AG04449 (cell line): ENCODE data around the gene TGM4.

Source experiments
- CTCF ChIA-PET: fragments of 350-600 bp; formaldehyde crosslinking; extraction: SDS; loops from one replicate; lab custom pipeline; 2021; ENCODE audit warnings: antibody characterized with exemption; lab: Yijun Ruan, JAX
- POLR2A ChIA-PET: fragments of 400-600, 350-600 bp; formaldehyde crosslinking; extraction: SDS; loops from one replicate; lab custom pipeline; 2020; ENCODE audit warnings: antibody characterized with exemption, inconsistent platforms; lab: Yijun Ruan, JAX
- DNase-seq: peaks from one replicate; pipeline ENCODE4 v3.0.0-alpha.2; 2010; ENCODE audit warnings: low read depth, low spot score
- H3K4me3 ChIP-seq: 2 replicates; pipeline ENCODE4 v1.5.1; 2011; ENCODE audit warnings: low read depth, mild to moderate bottlenecking, control low read depth, low read length
- TF ChIP-seq, protein P1 (sequence below): IDR thresholded peaks from one replicate; pipeline ENCODE4 v1.5.1; 2011; ENCODE audit warnings: mild to moderate bottlenecking, moderate library complexity, low read length, control low read depth, inconsistent platforms; ENCODE audit not compliant: insufficient read depth; ENCODE audit errors: missing control alignments

Gene TGM4

DNA sequence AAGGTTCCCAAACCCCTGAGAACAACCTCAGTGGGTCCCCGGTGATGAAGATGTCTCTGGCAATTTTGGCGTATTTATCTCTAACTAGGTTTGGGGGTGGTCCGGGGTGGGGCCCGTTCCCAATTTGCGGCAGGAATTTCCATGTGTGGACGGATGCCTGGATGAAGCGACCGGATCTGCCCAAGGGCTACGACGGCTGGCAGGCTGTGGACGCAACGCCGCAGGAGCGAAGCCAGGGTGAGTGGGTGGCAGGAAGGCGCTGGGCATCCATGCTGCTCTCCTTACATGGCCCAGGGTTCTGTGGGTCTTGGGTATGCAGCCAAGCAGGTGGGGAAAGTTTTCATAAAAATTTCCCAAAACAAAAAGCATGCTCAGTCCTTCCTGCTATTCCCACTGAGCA, 29.3 kb downstream of the TGM4 start:
- ChIA-PET POLR2A (no interaction called here), CTCF (interaction anchor here (1.4 kb wide), 1 partner anchor 11 kb away, joined by 9 read pairs; no protein-coding TSS in a partner anchor)
- TF ChIP-seq, protein P1, sequence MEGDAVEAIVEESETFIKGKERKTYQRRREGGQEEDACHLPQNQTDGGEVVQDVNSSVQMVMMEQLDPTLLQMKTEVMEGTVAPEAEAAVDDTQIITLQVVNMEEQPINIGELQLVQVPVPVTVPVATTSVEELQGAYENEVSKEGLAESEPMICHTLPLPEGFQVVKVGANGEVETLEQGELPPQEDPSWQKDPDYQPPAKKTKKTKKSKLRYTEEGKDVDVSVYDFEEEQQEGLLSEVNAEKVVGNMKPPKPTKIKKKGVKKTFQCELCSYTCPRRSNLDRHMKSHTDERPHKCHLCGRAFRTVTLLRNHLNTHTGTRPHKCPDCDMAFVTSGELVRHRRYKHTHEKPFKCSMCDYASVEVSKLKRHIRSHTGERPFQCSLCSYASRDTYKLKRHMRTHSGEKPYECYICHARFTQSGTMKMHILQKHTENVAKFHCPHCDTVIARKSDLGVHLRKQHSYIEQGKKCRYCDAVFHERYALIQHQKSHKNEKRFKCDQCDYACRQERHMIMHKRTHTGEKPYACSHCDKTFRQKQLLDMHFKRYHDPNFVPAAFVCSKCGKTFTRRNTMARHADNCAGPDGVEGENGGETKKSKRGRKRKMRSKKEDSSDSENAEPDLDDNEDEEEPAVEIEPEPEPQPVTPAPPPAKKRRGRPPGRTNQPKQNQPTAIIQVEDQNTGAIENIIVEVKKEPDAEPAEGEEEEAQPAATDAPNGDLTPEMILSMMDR: no peak
- no peak for DNase-seq
- H3K4me3 ChIP-seq: no peak overlapping the region

DNA sequence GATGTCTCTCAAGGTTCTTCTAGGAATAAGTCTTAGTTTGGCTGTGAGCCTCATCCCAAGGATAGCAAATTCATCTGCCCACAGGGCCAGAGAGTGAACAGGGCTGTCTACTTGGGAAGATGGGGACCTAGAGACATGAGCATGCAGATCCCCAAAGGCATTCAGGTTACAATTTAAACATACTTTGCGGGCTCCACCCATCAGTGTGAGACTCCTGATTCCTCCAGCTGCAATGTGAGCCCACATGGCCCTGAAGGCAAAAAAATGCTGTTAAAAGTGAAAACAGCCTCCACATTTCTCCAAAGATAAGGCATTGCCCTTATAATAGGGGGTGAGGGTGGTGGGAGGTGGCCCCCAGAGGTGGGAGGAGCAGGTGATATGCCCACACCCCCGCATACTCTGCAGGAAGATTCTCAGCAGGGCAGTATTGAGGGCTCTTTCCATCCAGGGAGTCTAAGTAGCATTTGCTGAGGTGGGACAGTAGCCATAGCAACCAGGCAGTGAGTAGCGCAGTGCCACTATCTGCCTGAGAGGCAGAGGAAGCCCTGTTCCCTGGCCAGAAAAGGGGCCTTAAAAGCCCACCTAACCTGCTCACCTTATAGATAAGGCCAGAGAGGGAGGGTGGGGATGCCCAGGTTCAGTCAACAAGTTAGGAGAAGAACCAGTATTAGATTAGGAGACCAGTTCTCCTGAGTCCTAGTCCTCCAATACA, 31.2 kb downstream of the TGM4 start:
- H3K4me3 ChIP-seq: no peak overlapping the region
- DNase-seq: no peak
- ChIA-PET POLR2A (no interaction called here), CTCF (interaction anchor here (0.9 to 1.1 kb wide), 2 partner anchors 7 to 9 kb away, joined by 4 to 8 read pairs; no protein-coding TSS in a partner anchor)
- TF ChIP-seq, protein P1: no peak

DNA sequence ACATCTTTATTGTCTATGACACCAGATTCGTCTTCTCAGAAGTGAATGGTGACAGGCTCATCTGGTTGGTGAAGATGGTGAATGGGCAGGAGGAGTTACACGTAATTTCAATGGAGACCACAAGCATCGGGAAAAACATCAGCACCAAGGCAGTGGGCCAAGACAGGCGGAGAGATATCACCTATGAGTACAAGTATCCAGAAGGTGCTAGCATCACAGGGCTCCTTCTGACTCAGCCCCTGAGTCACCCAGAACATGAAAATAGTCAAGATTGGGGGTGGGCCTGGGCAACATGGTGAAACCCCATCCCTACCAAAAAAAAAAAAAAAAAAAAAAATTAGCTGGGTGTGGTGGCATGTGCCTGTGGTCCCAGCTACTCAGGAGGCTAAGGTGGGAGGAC, 32.6 kb downstream of the TGM4 start:
- CTCF ChIA-PET: interaction anchor here (0.8 to 1.2 kb wide), 2 partner anchors 17 to 92 kb away, joined by 3 read pairs; no protein-coding TSS in a partner anchor
- no peak overlapping the region for H3K4me3 ChIP-seq
- TF ChIP-seq, protein P1: no peak
- DNase-seq: no peak
- POLR2A ChIA-PET: no interaction called here

DNA sequence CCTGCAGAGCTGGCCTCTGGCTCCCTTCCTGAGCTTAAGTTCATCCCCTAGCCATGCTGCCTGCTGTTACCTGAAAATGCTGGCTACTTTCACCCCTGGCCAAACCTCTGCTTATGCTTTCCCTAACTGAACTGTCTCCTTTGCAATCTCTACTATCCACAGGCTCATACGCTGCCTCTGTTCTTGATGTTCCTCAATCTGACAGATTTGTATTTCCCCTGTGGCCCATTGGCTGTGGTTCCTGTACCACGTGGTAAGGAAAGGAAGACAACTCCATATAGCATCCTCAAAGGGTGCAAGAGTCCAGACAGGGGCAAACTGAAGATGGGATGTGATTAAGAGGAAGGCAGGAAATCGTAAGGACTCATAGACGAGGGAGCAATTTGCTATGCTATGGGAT, 33.2 kb downstream of the TGM4 start:
- no peak overlapping the region for H3K4me3 ChIP-seq
- TF ChIP-seq, protein P1: no peak
- ChIA-PET CTCF (interaction anchor here (1.3 kb wide), 1 partner anchor 10 kb away, joined by 3 read pairs; no protein-coding TSS in a partner anchor), POLR2A (no interaction called here)
- DNase-seq: no peak

DNA sequence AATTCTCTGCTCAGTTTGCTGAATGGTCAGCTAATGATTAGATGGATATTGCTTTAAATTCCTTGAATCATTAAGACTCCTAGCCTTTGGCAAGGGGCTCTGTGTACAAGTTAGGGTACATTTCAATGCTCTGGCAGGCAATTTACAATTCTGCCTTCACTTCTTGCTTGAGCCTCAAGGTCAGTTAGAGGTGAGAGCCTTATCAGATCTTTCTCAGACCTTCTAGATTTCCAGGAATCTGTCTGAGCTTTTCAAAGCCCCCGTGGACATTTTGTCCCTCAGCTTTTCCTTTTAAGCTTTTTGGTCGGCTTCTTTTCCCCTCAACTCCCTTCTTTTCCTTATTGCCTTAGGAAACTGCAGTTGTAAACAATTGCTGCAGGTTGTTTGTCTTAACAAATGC, 34.7 kb downstream of the TGM4 start:
- TF ChIP-seq, protein P1: no peak
- H3K4me3 ChIP-seq: no peak overlapping the region
- ChIA-PET CTCF (interaction anchor here (0.8 to 1.6 kb wide), 3 partner anchors 43 to 376 kb away, joined by 3 read pairs; partner anchors contain the start of gene ZNF501), POLR2A (no interaction called here)
- DNase-seq: no peak

DNA sequence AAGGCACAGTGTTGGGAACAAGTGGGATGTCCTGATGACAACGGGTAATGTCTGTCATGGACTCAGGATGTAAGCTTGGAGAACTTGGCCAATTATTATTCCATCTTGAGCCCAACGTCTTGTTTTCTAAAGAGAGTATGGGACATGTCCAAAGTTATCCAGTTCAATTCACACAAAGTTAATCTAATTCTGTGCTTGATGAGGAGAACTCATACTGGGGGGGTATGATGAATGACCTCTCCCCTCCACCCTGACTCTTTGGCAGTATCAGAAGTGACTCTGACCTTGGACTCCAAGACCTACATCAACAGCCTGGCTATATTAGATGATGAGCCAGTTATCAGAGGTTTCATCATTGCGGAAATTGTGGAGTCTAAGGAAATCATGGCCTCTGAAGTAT, 36.3 kb downstream of the TGM4 start:
- TF ChIP-seq, protein P1: no peak
- H3K4me3 ChIP-seq: no peak overlapping the region
- ChIA-PET POLR2A (no interaction called here), CTCF (interaction anchor here (0.6 kb wide), 1 partner anchor 13 kb away, joined by 3 read pairs; no protein-coding TSS in a partner anchor)
- no peak for DNase-seq
